H54 (cell line): ENCODE measurements around the gene B4GALNT1.

ENCODE experiments used
- DNase-seq: peaks from one replicate; pipeline ENCODE4 v3.0.0; 2011; ENCODE audit warnings: low spot score, mixed read lengths; ENCODE audit not compliant: insufficient read length
- FAIRE-seq: peaks from 3 replicates; lab custom pipeline; 2011; peaks lifted over from hg19 to GRCh38; lab: Jason Lieb, UNC
- POLR2A ChIP-seq: IDR thresholded peaks from 2 replicates; pipeline ENCODE4 v1.6.1; 2011; ENCODE audit warnings: low read depth, mild to moderate bottlenecking, low read length

Gene B4GALNT1

DNA sequence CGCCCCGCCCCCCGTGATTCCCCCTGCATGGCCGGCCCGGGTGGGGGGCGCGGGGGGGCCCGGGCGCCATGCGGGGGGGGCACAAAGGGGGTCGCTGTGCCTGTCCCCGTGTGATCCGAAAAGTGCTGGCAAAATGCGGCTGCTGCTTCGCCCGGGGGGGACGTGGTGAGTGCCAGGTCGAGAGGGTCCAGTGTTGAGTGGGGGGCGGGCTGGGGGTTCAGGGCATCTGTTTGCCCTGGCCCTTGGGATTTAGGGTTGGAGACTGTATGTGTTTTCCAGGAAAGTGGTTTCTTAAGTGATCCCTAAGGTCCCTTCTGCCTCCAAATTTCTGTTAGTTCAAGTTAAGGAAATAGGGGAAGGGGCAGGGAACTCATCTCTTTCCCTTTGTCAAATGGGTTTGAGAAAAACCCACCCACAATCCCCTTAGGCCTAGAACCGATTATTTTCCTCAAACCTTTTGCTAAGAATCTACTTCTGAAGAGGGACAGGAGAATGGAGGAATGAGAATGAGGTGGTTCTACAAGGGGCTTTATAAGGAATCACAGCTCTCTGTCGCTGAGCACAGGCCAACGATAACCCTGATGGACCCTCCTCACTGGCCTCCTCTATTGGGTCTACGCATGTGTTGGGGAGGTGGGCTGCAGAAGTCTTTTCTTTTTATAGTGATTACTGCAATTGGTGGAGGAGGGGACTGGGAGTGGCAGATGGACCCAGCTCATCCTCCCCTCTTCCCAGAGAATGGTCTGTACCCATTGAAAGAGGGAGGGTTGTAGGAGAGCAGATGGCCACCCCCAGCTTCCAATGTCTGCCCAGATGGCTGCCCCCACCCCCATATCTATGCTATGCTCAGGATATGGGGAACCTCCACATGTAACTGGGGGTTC is 20.9 kb downstream of the B4GALNT1 start:
- no peak for FAIRE-seq
- DNase-seq, result no peak
- no peak for TF ChIP-seq POLR2A

DNA sequence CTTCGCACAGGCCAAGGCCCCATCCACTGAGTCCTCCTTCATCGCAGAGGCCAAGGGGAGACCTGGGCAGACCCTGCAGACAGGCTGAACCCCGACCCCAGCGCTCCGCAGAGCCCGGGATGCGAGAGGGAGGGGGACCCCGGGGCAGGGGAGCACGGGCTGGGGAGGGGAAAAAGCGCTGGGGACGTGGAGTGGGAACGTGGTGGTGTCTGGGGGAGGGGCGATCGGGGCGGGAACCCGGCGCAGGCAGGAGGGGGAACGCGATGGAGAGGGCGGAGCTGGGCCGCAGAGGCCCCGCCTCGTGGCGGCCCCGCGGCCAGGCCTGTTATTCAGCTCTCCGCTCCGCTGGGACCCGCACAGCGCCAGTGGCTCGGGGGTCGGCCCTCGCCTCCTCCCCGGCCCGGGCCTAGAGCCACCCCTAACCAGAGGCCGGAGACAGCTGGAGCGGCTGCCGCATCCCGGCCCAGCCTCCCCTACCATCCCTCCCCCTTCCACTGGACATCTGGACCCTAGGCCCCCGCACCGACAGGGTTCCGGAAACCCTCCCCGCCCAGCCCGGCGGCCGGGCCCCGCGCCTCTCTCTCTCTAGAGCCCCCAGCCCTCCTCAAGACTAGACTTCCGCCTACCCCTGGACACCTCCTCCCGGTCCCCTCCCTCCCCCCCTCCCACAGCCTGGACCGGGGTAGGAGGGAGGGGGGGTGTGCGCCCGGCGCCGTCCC is 21.7 kb downstream of the B4GALNT1 start, which contains the start of gene ARHGEF25:
Gene ARHGEF25, plus strand, starts transcription at position 328 of the 719 bp plus-strand sequence. CDS start 460 bp downstream, outside the sequence.
- DNase-seq (peak; percentile 89), FAIRE-seq (no peak)
- TF ChIP-seq POLR2A, result no peak; the same call in 1 of the 2 replicates

- DNase-seq, result no peak
- no peak for TF ChIP-seq POLR2A
- no peak for FAIRE-seq
These were observed 22.4 kb downstream of the B4GALNT1 start for GRCh38 chr12:57610554-57611107.

- no peak for FAIRE-seq
- DNase-seq, result no peak
- TF ChIP-seq POLR2A, result no peak
These were observed 23.0 kb downstream of the B4GALNT1 start for GRCh38 chr12:57609781-57610553.

GRCh38 chr12:57609101-57609780 is 23.8 kb downstream of the B4GALNT1 start:
- no peak for FAIRE-seq
- no peak for DNase-seq
- TF ChIP-seq POLR2A, result no peak

- no peak for FAIRE-seq
- DNase-seq, result no peak
- no peak for TF ChIP-seq POLR2A
These were observed 24.9 kb downstream of the B4GALNT1 start for GRCh38 chr12:57607958-57608663.

GRCh38 chr12:57606821-57607220 is 26.2 kb downstream of the B4GALNT1 start:
- no peak for DNase-seq
- FAIRE-seq, result no peak
- TF ChIP-seq POLR2A, result no peak

DNA sequence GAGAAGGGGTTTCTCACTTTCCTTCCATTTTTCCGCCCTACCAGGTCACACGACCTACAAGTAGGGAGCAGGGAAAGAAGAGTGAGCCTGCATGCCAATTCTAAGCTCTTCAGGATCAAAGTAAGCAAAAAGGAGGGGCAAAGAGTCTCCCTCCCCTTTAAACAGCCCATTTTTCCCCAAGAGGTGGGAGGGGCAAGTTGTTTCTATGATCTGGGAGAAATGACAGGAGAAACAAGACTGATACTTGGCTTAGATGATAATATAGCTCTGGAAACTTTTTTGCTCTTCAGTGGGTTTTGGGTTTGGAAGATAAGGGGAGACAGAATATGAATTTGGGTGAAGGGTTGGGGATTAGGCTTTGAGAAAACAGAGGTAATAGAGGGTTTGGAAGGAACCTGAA is 26.6 kb downstream of the B4GALNT1 start:
- DNase-seq (no peak), FAIRE-seq (no peak)
- TF ChIP-seq POLR2A, result no peak

DNA sequence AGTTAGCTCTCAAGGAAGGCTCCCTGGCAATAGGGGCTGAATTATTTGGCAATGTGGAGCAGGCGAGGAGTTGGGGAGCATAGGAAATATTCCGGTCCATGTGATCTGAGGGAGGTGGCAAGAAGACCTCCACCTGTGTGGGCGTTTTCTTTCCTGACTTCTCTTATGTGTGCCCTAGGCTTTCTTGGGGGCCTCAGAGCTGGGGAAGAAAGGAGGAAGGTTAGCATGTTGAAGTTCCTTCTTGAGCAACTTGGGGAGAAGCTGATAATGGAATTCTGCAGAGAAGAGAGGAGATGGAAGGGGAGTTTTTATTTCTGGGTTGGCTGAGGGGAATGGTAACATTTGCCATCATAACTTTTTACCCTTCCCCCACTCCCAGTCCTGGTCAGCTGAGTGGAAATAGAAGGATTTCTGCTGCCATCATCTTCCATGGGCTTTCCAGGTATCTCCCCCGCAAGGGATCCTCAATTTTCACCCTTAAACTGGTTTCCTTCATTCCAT is 27.1 kb downstream of the B4GALNT1 start:
- TF ChIP-seq POLR2A, result no peak
- DNase-seq, result no peak
- FAIRE-seq, result no peak

GRCh38 chr12:57604992-57605810 is 27.8 kb downstream of the B4GALNT1 start:
- FAIRE-seq (no peak), DNase-seq (no peak)
- TF ChIP-seq POLR2A, result peak; percentile 44; the same call in 1 of the 2 replicates

DNA sequence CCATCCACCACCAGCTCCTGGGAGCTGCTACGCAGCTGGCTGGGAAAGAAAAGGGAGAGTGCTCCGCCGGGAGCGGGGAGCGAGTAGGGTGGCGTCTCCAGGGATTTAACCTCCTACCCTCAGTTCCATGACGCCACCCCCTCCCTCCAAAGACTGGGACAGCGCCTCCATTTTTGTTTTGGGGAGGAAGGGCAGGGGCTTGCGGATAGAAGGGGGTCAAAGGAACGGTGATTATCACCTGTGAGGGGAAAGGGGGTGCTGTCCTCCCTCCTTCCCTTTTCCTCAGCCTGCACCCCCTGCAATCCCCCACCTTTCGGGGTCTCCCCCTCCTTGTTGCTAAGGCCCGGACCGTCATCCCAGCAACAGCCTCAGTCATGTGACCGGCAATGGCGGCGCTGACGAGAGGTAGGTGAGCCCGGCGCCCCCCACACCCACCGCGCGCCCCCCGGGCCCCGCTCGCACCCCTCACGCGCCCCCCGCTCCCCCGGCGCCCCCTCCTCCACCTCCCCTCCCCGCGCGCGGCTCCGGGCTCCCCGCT is 28.5 kb downstream of the B4GALNT1 start, which contains the start of gene DTX3:
Gene DTX3, plus strand, starts transcription at position 371 of the 538 bp plus-strand sequence. CDS start 1,694 bp downstream, outside the sequence.
- FAIRE-seq, result no peak
- no peak for TF ChIP-seq POLR2A
- peak; percentile 65 for DNase-seq
